Measurements from ENCODE around the gene DAGLB.

Gene DAGLB

GRCh38 chr7:6365451-6365850 is 82.3 kb downstream of the DAGLB start:
- no peak for DNase-seq (ENCODE audit: low spot score)

GRCh38 chr7:6360841-6361240 is 86.9 kb downstream of the DAGLB start:
- no peak for DNase-seq (ENCODE audit: low spot score)

- DNase-seq (ENCODE audit: low spot score), result no peak
These were observed 88.0 kb downstream of the DAGLB start for GRCh38 chr7:6359734-6360133.
